Mammary epithelial cell (primary cell): ENCODE data around the gene CREG2.

Experiments used
- CTCF ChIP-seq, 2 donors: IDR thresholded peaks in 1 of 2; conservative IDR thresholded peaks in 1 of 2; 2 replicates each; pipeline ENCODE4 v1.5.1; 2011 to 2012; ENCODE audit warnings: inconsistent platforms in 2 of 2, low read length in 2 of 2, mild to moderate bottlenecking in 2 of 2, control low read depth in 1 of 2, low read depth in 1 of 2; ENCODE audit not compliant: insufficient read depth in 1 of 2; ENCODE audit errors: extremely low read depth in 1 of 2
- EZH2 ChIP-seq: IDR thresholded peaks from 2 replicates; pipeline ENCODE4 v1.6.1; 2012; ENCODE audit warnings: low read length, inconsistent platforms, borderline replicate concordance

DNA sequence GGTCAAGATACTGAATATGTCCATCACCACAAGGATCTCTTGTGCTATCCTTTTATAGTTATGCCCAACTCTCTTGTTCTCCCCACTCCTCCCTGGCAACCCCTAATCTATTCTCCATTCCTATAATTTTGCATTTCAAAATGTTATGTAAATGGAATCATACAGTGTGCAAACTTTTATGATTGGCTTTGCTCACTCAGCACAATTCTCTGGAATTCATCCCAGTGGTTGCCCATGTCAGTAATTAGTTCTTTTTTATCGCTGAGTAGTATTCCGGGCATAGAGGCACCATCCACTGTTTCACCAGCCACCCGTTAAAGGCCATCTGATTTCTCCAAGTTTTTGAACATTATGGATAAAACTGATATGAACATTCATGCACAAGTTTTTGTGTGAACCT is 40.4 kb downstream of the CREG2 start:
- TF ChIP-seq CTCF (conservative IDR thresholded peaks at IDR 0.05 in 1 of 2, IDR thresholded peaks at IDR 0.05 in 1 of 2; ENCODE audit: extremely low read depth in 1 of 2, insufficient read depth in 1 of 2, low read depth in 1 of 2, low read length in 2 of 2) (no peak), EZH2 (no peak)
